ENCODE measurements around the gene SPATS2L.

SPATS2L gene

GRCh38 chr2:200306196-200306930 lies at the start of gene SPATS2L:
SPATS2L (plus strand) TSS chr2:200306693; CDS start chr2:200389245, 82,552 bp downstream.
- no peak for TF ChIP-seq CTCF (IDR thresholded peaks at IDR 0.05)

DNA sequence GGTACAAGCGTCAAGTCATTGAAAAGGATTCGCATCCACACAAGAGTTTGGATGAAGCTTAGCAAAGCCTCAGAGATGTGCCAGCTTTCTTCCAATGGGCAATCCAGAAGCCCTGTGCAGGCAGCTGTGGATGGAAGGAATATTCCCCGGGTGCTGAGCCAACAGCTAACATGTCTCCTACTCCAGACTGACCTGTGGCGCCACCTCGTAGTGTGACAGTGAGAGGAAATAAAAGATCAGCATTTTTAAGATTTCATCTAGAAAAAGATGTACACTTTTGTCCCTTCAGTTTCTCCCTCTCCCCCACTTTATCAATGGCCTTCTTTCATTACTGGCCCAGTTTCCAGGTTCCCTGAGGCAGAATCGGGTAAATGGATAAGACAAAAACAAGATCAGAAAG lies 48.9 kb upstream of the SPATS2L start:
- no peak for TF ChIP-seq CTCF (IDR thresholded peaks at IDR 0.05)

DNA sequence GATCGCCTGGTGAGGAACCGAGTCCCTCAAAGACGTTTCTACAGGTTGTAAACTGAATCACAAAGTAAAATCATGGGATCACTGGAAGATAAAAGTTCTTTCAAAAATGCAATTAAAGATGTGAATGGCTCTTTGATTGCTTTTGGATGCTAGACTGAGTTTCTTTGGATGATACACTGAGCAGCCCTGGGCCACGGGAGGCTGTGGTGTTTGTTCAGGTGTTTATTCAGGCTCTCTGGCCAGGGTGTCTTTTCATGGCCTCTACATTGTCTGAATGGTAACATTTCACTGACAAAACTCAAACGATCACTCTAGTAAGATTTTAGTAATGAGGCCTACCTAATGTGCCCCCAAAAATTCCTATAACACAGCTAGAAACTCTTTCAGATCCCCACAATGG lies 48.4 kb upstream of the SPATS2L start:
- TF ChIP-seq CTCF (IDR thresholded peaks at IDR 0.05): no peak

DNA sequence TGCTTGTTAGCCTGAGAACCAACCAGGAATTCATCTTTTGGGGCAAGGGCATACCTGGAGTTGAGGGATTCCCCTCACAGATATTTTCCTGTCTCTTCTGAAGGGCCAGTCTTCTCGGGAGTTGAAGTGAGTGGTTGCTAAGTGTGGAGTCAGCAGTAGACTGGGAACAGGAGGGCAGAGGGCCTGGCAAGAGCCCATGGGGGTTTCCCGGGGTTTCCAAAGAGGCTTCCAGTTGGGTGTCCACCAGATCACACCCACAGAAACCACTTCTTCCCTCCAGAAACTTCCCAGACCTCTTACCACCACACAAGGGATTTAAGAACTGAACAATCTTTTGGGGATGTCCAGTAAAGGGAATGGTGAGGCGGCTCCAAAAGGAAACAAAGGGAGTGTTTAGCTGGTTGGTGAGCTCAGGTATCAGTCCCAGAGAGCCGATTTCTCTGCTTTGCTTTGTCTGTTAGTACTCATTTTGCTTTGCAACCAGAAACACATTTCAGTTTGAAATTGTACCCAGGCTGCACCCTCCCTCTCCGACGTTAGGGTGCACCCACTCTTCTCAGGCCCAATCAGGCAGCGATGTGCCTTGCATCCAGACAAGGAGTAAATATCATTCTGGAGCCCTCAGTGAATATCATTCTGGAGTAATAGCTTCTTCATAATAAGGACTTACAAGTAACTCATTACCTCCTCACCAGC lies 47.5 kb upstream of the SPATS2L start:
- TF ChIP-seq CTCF (IDR thresholded peaks at IDR 0.05): no peak

- no peak for TF ChIP-seq CTCF (IDR thresholded peaks at IDR 0.05)
Observed at GRCh38 chr2:200259577-200259957, 46.9 kb upstream of the SPATS2L start.

- TF ChIP-seq CTCF (IDR thresholded peaks at IDR 0.05): no peak
Observed at GRCh38 chr2:200262047-200262446, 44.4 kb upstream of the SPATS2L start.

GRCh38 chr2:200263279-200263678 lies 43.2 kb upstream of the SPATS2L start:
- no peak for TF ChIP-seq CTCF (IDR thresholded peaks at IDR 0.05)

Data from LNCAP (cell line).